Midbrain (tissue), 1 donor: ENCODE data around the gene SLFN12L.
"Not testable (repeated sequence)": the region's sequence is repeated elsewhere in the genome, so short reads cannot be mapped to it uniquely, and the experiment has no call there.

Source experiments
- DNase-seq: peaks from one replicate; lab custom pipeline; 2025; lab: John Stamatoyannopoulos, UW

The SLFN12L gene

DNA sequence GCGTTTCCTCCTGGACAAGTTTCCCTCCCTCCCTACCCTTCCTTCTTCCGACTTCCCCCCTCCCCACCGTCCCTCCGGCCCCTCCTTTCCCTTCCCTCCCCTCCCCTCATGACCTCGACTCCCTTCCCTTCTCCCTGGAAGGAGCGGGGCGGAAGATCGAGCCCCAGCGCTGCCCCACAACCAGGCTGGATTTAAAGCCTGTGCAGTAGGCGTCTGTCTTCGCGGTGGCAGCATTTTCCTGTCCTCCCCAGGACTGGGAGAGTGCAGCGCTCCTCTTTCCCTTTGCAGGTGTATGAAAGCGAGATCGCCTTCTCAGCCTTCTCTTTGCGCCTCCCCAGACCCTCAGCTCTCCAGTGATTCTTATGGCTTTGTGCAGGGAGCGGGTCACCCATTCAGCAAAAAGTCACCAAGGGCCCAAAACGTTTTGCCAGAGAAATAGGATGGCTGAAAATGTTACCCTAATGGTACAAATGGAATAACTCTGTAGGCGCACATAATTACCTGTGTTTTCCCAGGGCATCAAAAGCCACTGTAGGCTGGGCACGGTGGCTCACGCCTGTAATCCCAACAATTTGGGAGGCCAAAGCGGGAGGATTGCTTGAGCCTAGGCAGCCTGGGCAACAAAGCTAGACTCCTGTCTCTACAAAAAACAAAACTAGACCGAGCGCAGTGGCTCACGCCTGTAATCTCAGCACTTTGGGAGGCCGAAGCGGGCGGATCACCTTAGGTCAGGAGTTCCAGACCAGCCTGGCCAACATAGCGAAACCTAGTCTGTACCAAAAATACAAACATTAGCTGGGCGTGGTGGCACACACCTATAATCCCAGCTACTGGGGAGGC lies 40.8 kb downstream of the SLFN12L start:
- DNase-seq = no peak

DNA sequence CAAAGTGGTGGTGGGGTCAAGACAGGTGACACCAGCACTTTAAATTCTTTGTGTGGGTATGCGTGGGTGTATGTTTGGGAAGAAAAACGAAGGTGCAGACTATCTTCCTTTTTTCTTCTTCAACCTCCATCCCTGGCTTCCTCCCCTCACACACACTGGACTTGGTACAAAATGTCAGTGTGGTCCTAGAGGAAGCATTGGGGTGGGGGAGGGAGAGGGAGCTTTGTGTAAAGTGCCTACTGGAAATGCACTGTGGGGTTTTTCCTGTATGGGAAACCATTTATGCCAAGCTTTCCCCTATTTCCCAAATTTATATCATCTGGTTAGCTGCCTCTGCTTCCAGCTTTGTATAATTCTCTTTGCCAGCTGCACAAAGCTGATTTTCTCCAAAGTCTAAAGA lies 44.4 kb downstream of the SLFN12L start:
- no peak for DNase-seq

DNA sequence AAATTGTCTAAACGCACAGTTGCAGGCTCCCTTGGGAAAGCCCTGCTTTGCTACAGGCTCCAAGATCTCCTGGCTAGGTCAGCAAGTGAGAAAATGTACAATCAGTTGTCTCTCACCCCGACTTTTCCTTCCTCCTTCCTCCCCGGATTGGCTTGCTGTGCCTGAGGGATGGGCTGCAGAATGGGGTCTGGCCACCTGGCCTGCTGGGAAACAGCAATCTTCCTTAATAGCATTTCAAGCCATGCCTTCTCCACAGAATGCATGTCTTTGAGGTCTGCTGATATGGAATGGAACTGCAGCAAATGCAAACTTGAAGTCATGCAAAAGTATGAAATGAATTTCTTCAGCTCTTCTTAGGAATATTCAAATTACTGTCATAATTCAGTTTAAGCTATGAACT lies 46.1 kb downstream of the SLFN12L start:
- DNase-seq = no peak

DNA sequence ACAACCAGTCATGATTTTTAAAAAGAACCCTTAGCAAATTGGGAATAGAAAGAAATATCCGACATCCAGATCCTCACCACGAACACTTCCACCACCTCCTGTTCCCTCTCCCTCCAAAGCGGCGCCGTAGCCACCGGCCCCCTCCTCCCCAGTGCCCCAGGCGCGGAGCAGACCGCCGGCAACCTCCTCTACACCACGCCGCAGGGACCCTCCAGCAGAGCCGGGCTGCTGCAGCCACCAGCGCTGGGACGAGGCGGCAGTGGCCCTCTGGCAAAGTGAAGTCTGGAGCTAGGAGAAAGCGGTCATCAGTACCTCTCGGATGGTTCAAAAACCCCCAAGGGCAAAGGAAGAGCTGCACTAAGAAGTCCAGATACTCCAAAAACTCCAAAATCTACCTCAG lies 47.5 kb downstream of the SLFN12L start:
- DNase-seq = no peak

DNA sequence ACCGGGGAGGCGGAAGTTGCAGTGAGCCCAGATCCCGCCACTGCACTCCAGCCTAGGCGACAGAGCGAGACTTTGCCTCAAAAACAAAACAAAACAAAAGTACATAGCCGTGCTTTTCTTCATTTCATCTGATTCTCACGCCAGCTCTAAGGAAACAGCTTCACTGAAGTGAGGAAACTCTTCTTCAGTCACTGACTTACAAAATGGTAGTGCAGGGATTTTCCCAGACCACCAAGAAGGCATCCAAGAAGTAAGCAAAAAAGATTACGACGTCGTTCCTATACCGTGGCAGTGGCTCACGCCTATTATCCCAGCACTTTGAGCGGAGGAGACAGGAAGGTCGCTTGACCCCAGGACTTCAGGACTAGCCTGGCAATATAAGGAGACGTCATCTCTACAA lies 48.5 kb downstream of the SLFN12L start:
- DNase-seq = no peak

DNA sequence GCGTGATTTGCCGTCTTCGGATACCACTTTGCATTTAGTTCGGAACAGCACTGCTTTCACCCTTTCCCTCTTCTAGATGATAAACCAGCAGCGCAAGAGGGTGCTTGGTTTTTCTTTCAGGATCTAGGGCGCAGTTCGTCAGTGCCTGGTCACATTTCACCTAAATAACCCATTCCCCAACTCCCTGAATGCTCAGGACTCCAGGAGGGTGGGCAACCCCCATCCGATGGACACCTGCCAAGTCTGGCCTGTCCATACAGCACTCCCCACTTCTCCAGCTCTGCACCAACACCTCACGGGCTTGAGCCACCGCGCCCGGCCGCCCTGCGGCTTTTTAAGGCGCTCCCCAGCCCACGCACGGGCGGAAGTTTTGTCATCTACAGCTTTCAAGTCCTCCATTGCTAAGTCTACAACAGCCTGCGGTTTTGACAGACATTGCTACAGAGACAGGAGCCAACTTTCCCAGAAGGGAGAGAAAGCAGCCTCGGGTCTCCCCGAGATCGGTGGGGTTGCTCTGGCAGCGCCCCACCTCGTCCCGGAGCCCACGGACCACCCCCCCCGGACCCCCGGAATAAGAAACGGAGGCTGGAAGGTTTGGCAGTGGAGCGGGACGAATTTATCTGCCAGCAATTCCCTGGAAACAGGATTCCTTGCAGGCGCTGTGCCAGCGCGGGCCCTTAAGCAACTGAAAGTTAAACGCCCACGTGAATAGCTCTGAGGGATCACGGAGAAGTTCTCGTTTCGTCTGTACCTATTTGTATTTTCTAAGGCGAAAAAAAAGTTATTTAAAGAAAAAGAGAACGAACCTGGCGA lies 50.4 kb downstream of the SLFN12L start:
- DNase-seq = no peak

DNA sequence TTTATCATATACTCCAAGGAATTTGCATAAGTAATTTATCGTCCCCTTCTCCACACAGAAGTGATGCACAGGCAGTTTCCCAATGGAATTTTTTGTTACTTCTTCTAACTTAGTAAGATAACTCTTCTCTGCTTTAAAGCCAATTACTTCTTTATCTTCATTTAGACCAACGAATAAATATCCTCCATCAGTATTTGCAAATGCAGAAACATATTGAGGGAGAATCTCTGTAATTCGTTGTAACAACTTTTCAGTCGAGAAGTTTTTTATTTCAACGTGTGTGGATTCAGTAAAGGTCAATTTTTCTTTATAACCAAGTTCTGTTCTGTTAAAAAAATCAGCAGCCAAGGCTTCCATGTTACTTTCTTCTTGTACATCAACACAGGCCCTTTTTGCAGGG lies 58.2 kb downstream of the SLFN12L start:
- no peak for DNase-seq

DNA sequence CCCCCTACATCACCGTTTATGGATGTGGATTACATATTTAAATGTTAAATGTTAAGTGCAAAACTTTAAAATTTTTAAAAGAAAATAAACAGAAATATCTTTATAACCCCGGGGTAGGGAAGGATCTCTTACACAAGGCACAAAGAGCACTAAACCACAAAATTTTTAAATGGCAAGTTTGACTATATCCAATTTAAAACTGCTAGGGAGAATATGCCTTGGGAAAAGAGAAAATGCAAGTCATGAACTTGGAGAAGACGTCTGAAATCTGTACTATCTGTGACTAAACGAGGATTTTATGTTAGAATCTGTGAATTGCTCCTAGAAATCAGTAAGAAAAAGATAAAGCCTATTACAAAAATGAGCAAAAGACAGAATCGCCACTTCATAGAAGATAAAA lies 60.2 kb downstream of the SLFN12L start:
- DNase-seq = no peak

DNA sequence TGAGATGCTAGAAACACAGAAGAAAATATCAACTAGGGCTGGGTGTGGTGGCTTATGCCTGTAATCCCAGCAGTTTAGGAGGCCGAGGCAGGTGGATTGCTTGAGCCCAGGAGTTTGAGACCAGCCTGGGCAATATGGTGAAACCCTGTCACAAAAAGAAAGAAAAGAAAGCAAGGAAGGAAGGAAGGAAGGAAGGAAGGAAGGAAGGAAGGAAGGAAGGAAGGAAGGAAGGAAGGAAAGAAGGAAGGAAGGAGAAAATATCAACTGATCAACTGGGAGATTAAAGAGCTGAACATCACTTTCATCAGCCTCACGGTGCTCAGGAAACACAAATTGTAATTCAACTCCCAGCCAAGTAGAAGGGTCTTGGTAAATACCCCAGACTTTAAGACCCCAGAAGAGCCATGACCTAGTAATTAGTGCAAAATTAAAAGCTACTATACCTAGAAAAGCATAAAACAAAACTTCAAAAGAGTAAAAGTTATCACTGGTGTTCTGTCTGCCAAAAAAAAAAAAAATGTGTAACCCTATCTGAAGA lies 61.1 kb downstream of the SLFN12L start:
- DNase-seq = no peak

DNA sequence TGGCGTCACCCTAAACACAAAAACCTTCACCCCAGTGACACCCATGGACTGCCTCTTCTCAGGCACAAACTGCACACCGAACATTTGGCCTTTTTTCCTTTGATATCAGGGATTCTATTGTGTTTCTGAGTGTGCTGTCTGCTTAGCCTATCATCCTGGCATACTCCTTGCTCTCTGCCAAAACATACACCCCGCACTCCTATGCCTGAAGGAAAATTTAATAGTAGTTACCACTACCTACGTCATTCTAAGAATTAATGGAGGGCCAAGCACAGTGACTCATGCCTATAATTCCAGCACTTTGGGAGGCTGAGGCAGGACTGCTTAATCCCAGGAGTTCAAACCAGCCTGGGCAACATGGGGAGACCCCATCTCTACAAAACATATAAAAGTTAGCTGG lies 69.0 kb downstream of the SLFN12L start:
- DNase-seq = no peak

DNA sequence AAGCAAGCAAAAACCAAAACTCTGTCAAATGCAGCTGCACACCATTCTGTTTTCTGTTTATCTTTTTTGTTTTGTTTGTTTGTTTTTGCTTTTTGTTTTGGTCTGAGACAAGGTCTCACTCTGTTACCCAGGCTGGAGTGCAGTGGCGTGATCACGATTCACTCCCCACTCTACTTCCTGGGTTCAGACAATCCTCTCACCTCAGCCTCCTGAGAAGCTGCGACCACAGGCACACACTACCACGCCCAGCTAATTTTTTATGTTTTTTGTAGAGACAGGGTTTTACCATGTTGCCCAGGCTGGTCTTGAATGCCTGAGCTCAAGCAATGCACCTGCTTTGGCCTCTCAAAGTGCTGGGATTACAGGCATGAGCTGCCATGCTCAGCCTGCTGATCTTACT lies 69.7 kb downstream of the SLFN12L start:
- no peak for DNase-seq

DNA sequence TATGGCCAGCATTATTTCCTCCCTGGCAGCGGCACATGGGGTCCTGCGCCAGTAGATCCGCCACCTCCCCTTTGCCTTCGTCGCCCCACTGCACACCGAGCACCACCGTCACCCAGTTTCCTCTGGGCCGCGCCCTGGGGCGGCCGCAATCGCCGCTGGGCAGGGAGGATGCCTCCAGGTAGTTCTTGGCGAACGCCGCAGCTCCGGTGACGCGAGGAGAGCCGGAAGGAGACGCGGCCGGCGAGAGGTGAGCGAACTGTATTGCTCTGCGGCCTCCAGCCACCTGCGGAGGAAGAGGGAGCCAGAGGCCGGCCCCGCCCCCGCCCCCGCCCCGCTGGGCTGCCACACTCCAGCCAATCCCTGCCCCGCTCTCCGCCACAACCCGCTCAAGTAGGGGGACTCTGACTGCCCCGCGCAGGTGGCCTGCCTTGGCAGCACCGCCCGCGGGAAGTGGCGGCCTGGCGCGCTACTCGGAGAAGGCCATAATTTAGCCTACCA lies 77.1 kb downstream of the SLFN12L start:
- no peak for DNase-seq

DNA sequence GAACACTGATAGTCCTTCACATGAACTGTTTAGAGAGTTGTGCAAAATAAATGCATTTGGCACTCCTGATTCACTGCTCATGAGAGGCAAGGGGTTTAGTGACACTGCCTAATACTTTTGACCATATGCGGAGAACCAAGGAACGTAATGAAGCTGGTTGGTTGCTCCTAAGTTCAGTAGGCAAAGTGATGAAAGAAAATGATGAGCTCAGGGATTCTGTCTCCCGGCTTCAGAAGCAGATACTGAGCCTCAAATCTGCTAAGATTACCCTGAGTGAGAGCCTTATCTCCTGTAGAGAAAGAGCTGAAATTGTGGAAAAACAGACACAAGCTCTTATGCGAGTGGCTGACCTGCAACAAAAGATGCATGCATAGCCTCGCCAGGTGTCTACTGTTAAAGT lies 83.4 kb downstream of the SLFN12L start:
- DNase-seq = not testable (repeated sequence)

DNA sequence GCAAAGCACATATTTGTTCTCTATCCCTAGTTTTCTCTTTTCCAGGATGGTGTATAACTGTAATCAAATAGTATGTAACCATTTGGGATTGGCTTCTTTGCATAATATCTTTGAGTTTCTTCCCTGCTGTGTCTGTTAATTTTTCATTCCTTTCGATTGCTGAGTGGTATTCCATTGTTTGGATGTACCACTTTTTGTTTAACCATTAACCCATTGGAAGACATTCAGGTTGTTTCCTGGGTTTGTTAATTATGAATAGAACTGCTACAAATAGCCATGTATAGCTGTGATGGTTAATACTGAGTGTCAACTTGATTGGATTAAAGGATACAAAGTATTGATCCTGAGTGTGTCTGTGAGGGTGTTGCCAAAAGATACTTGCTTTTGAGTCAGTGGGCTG lies 84.3 kb downstream of the SLFN12L start:
- no peak for DNase-seq

DNA sequence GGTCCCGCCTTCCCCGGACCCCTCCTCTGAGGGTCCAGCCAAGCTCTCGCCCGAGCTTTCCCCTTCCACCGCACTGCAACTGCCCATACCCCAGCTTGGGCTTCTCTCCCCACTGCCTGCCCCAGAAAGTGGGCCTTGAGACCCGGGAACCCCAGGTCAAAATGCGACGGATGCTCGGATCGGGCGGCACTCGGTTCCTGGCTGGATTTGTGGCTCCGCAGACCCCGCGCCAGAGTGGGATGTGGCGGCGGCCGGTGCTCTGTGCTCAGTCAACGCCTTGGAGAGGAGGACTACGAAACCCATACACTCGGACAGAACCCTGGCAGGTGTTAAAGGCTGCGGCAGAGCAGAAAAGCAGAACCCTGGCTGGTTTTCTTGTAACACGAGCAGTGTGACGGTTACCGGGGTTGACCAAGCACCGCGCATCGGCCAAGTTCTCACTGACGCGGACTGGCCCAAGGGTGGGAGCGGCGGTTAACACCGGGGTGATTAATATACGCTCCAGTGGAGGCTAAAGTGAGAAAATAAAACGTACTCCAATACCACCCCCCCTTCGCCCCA lies 88.0 kb downstream of the SLFN12L start:
- no peak for DNase-seq

DNA sequence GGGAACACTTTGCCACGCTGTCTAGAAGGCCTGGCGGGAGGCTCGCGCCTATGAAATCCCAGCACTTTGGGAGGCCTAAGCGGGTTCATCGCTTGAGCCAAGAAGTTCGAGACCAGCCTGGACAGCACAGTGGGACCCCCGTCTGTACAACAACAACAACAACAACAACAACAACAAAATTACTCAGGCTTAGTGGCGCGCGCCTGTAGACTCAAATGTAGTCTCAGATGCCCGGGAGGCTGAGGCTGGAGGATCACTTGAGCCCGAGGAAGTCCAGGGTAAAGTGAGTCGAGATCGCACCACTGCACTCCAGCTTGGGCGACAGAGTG lies 88.6 kb downstream of the SLFN12L start:
- no peak for DNase-seq

DNA sequence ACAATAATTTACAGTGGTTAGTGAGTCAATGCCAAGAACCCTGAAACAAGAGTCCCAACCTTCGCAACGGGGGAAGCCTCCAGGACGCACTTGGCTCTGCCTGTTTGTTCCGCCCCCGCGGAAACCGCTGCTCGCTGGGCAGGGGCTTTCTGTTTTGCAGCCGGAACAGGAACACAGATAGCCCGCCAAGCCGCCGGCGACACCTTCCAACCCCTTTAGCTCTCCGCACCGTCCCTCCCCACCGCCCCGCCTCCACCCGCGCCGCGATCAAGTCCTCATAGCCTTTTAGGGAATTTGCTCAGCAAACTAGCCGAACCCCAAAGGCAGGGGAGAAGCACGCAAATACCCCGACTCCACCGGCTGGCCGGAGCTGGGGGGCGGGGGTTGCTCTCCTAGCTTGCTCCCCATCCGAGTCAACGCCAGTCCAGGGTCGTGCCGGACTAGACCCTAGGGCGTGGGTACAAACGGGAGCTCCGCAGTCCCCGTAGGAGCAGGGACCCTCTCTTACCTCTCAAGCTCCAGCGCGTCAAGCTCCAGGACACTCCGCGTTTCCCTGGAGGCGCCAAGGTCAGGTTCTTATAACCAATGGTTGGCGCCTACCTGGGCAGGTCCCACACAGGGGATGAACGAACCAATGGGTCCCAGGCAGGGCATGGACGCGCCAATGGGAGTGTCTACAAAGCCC lies 89.1 kb downstream of the SLFN12L start, which contains the start of gene SLFN13:
Gene SLFN13, minus strand, starts transcription at position 553 of the 685 bp plus-strand sequence. CDS start 3,086 bp downstream, outside the sequence.
- no peak for DNase-seq

DNA sequence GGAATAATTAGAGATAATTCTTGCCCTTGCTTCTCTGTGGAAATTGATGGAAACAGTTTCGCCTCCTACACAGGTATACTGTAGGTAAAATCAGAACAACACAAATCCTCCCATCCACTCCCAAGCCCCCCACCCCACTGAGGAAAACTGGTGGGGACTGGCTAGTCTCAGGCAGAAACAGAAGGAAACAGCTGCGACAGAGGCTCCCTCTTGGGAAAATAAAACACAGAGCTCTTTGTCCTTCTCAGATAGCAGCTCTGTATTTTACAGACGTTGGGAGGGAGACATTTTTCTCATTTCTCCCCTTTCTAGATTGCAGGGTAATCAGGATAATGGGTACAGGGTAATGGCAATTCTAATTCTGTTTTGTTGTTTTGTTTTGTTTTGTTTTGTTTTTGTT lies 90.0 kb downstream of the SLFN12L start:
- no peak for DNase-seq

DNA sequence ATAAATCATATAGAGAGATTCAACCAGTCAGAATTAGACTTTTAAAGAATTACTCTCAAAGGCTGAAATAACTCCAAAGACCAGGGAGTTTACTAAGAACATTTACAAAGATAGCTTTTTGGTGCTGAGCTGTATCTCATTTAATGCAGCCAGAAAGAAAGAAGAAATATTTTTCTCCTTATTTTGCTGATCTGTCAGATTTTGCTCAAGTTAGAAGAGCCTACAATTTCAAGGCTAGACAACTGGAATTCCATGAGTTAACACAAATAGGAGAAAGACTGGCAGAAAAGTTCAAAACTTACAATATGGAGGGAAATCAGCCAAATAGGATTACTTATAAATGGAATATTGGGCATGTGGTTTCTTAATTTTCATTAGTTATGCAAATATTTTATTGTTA lies 99.0 kb downstream of the SLFN12L start:
- no peak for DNase-seq

DNA sequence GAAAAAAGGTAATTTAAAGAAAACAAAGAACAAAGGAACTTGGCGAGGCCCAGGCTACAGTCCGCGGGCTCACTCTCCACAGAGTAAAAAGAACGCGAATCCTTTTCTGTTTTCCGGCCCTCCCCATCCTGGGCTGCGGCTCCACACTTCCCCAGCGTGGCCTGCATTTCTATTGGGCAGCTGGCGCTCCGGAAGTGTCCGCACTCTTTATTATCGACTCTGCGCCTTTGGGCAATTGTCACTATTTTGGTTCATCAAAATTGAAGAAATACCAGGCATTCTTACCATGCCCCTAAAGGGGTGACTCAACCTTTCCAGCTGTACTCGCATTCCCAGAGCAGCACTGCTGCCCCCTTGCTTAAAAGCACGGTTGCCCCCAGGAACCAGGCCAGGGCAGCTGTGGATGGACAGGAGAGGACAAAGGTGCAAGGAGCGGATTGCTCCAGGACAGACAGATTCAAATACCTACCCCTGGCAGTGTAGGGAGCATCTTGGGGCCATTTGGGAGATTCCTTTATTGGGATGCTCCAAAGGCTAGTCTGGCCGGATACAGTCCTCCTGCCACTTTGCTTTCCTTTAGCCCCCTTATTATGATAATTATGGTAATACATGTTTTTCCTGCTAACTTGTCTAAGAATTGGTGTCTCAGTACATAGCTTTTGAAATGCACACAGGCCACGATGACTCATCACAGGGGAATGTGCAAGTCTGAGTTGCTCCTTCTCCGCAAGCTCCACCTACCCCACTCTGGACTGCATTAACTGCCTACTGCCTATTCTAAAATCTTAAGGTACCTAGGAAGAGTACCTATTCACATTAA lies 104.2 kb downstream of the SLFN12L start:
- DNase-seq = no peak
